ENCODE measurements around the gene SLC12A3.

Gene SLC12A3

GRCh38 chr16:56936950-56937349, 71.9 kb downstream of the SLC12A3 start:
- DNase-seq = no peak

GRCh38 chr16:56938664-56939513, 73.9 kb downstream of the SLC12A3 start:
- TF ChIP-seq GATA1 (IDR thresholded peaks at IDR 0.05; ENCODE audit: low read depth, low read length) = no peak
- no peak for TF ChIP-seq POLR2A (IDR thresholded peaks at IDR 0.05; ENCODE audit: low read length)
- DNase-seq = no peak

More at GRCh38 chr16:56936950-56937349, 71.9 kb downstream of the SLC12A3 start:
- TF ChIP-seq POLR2A (IDR thresholded peaks at IDR 0.05; ENCODE audit: low read length) (no peak), GATA1 (IDR thresholded peaks at IDR 0.05; ENCODE audit: low read depth, low read length) (no peak)

DNA sequence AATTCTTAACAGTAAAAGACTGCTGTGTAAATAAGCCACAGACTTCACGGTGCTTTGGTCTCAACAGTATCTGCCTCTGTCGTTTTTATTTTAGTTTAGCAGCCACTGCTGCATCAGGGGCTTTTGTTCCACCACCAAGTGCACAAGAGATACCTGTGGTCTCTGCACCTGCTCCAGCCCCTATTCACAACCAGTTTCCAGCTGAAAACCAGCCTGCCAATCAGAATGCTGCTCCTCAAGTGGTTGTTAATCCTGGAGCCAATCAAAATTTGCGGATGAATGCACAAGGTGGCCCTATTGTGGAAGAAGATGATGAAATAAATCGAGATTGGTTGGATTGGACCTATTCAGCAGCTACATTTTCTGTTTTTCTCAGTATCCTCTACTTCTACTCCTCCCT, 74.8 kb downstream of the SLC12A3 start:
- no peak for DNase-seq
- TF ChIP-seq GATA1 (IDR thresholded peaks at IDR 0.05; ENCODE audit: low read depth, low read length) = no peak
- TF ChIP-seq POLR2A (IDR thresholded peaks at IDR 0.05; ENCODE audit: low read length) = no peak

- no peak for TF ChIP-seq POLR2A (IDR thresholded peaks at IDR 0.05; ENCODE audit: low read length)
- DNase-seq = no peak
These were observed 76.1 kb downstream of the SLC12A3 start for GRCh38 chr16:56941092-56941491.

GRCh38 chr16:56941856-56942331, 76.9 kb downstream of the SLC12A3 start:
- TF ChIP-seq GATA1 (IDR thresholded peaks at IDR 0.05; ENCODE audit: low read depth, low read length) (no peak), POLR2A (IDR thresholded peaks at IDR 0.05; ENCODE audit: low read length) (no peak)
- DNase-seq = no peak

DNA sequence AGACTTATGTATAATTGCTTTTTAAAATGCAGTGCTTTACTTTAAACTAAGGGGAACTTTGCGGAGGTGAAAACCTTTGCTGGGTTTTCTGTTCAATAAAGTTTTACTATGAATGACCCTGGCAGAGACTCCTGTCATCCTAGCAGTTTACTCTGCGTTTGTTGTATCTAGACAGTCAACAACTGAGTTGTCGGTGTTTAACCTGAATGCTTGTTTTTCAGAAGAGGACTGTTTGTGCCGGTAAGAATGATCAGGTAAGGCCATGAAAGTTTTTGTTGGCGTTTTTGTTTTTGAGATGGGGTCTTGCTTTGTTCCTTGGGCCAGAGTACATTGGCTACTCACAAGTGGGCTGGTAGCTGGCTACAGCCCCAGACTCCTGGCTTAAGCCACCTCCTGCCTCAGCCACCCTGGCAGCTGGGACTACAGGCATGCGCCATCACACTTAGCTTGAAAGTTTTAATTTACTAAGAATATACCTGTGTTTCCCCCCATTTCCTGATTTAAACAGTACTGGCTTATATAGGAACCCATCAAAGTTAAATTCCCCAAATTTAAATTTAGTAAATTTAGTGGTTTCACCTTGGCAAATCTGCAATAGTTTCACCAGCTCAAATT, 78.9 kb downstream of the SLC12A3 start:
- no peak for TF ChIP-seq GATA1 (IDR thresholded peaks at IDR 0.05; ENCODE audit: low read depth, low read length)
- TF ChIP-seq POLR2A (IDR thresholded peaks at IDR 0.05; ENCODE audit: low read length) = no peak
- no peak for DNase-seq

GRCh38 chr16:56944954-56945839, 80.2 kb downstream of the SLC12A3 start:
- TF ChIP-seq GATA1 (IDR thresholded peaks at IDR 0.05; ENCODE audit: low read depth, low read length) = no peak
- TF ChIP-seq POLR2A (IDR thresholded peaks at IDR 0.05; ENCODE audit: low read length) = no peak
- no peak for DNase-seq

DNA sequence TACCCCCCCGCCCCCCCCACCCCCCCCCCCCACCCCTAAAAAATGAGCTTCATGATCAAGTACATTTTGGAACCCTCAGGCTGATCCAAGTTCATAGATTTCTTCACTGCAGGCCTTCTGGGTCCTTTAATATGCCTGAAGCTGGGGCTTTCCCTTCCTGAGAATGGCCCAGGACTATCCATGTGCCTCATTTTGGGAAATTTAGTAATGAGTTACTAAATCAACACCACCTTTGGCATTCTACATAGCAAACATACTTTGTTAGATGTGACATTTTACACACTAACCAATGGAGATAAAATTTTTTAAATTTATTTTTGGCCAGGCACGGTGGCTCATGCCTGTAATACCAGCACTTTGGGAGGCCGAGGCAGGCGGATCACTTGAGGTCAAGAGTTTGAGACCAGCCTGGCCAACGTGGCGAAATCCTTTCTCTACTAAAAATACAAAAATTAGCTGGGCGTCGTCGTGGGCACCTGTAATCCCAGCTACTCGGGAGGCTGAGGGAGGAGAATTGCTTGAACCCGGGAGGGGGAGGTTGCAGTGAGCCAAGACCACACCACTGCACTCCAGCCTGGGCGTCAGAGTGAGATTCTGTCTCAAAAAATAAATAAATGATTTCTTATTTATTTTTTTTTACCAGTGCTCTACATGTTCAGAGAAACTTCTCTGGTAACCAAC, 81.0 kb downstream of the SLC12A3 start:
- no peak for DNase-seq
- TF ChIP-seq GATA1 (IDR thresholded peaks at IDR 0.05; ENCODE audit: low read depth, low read length) (no peak), POLR2A (IDR thresholded peaks at IDR 0.05; ENCODE audit: low read length) (no peak)

GRCh38 chr16:56946767-56947603, 82.0 kb downstream of the SLC12A3 start:
- TF ChIP-seq GATA1 (IDR thresholded peaks at IDR 0.05; ENCODE audit: low read depth, low read length) = no peak
- no peak for TF ChIP-seq POLR2A (IDR thresholded peaks at IDR 0.05; ENCODE audit: low read length)
- no peak for DNase-seq

DNA sequence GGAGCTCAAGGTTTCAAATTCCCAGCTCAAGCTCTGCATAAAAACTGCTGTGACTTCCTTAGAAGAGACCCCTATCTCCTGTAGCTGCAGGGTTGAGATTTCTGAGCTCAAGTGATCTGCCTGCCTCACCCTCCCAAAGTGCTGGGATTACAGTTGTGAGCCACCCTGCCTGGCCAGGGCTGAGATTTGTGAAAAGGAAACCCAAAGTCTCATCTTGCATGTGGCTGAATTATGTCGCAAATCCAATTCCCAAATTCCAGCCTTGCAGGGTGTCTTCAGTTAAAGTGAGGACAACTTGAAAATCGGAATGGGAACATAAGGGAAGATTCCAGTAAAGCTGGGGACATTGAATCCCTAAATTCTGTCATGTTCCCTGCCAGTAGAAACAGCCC, 82.6 kb downstream of the SLC12A3 start:
- TF ChIP-seq GATA1 (IDR thresholded peaks at IDR 0.05; ENCODE audit: low read depth, low read length) (no peak), POLR2A (IDR thresholded peaks at IDR 0.05; ENCODE audit: low read length) (no peak)
- no peak for DNase-seq

- DNase-seq = no peak
- TF ChIP-seq GATA1 (IDR thresholded peaks at IDR 0.05; ENCODE audit: low read depth, low read length) = no peak
- no peak for TF ChIP-seq POLR2A (IDR thresholded peaks at IDR 0.05; ENCODE audit: low read length)
These were observed 83.2 kb downstream of the SLC12A3 start for GRCh38 chr16:56948234-56948633.

DNA sequence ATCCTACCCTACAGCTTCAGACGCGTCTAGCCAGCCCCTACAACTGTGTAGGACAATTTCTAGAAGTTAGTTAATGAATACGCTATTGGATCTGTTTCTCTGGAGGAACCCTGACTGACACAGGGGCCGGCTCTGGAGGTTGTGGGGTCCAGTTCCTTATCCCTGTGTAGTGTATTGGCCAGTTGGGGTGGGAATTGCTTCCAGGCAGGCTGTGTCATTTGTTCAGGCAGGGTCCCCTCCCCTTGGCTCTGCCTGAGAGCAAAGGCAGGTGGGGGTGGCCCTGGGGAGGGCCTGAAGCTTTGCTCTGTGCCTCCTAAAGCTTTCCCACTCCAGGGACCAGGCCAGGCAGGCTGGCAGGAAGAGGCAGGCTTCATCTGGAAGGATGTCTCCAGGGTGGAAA, 85.0 kb downstream of the SLC12A3 start:
- no peak for DNase-seq
- TF ChIP-seq GATA1 (IDR thresholded peaks at IDR 0.05; ENCODE audit: low read depth, low read length) (no peak), POLR2A (IDR thresholded peaks at IDR 0.05; ENCODE audit: low read length) (no peak)

GRCh38 chr16:56950455-56950854, 85.4 kb downstream of the SLC12A3 start:
- DNase-seq = no peak
- no peak for TF ChIP-seq GATA1 (IDR thresholded peaks at IDR 0.05; ENCODE audit: low read depth, low read length)
- TF ChIP-seq POLR2A (IDR thresholded peaks at IDR 0.05; ENCODE audit: low read length) = no peak

Measured in erythroblast (primary cell).